Vagina (tissue), 2 donors: ENCODE results near the gene TANGO2. TPM values are rescaled to one million over a fixed set of nuclear protein-coding genes. Genes with fewer than 3 reads are reported as not detected.

ENCODE experiments used
- DNase-seq, 2 donors: peaks; one replicate each; pipeline ENCODE4 v3.0.0-alpha.2; 2017; ENCODE audit errors: extremely low spot score in 2 of 2
- H3K27ac ChIP-seq: fragments of 200-600 bp; sonication (generic); one replicate; pipeline ENCODE4 v1.5.1; 2019
- H3K27me3 ChIP-seq: fragments of 200-600 bp; sonication (generic); one replicate; pipeline ENCODE4 v1.5.1; 2019
- H3K36me3 ChIP-seq, 2 donors: fragments of 200-600 bp; sonication (generic); one replicate each; pipeline ENCODE4 v1.5.1; 2017 to 2019
- H3K4me1 ChIP-seq: fragments of 200-600 bp; sonication (generic); one replicate; pipeline ENCODE4 v1.5.1; 2019
- H3K4me3 ChIP-seq, 2 donors: fragments of 200-600 bp; sonication (generic); 1 replicate in 1 of 2; 2 replicates in 1 of 2; pipeline ENCODE4 v1.5.1; 2016 to 2019
- H3K9me3 ChIP-seq: fragments of 200-600 bp; sonication (generic); one replicate; pipeline ENCODE4 v1.5.1; 2019
- CTCF ChIP-seq, 3 experiments: fragments of 450-650 bp in 2 of 3; fragments of 200-600 bp in 1 of 3; sonication (generic) in 1 of 3; IDR thresholded peaks; one replicate each; pipeline ENCODE4 v1.5.1; 2017 to 2019; ENCODE audit warnings: antibody characterized with exemption in 3 of 3, mild to moderate bottlenecking in 2 of 3, moderate library complexity in 2 of 3
- POLR2A ChIP-seq, 2 donors: fragments of 450-650 bp; IDR thresholded peaks; one replicate each; pipeline ENCODE4 v1.6.1; 2017; ENCODE audit warnings: antibody characterized with exemption in 2 of 2, mild to moderate bottlenecking in 2 of 2, moderate library complexity in 2 of 2
- POLR2AphosphoS5 ChIP-seq, 2 donors: sonication (generic); formaldehyde crosslinking; IDR thresholded peaks; one replicate each; pipeline ENCODE4 v1.9.0; 2017; ENCODE audit warnings: antibody characterized with exemption in 2 of 2, mild to moderate bottlenecking in 2 of 2, low read depth in 1 of 2; ENCODE audit not compliant: insufficient read depth in 1 of 2
- intact Hi-C: fragments of 100-400 bp; cut with DNase I; formaldehyde crosslinking; loops from one replicate; pipeline ENCODE4 v1.15.1; 2023
- total RNA-seq: library from RNA; depleted of rRNA; stranded (reverse); fragments of >200 nt; gene quantifications from one replicate; pipeline ENCODE4 v1.2.3, GENCODE V29; 2016

The TANGO2 gene
- total RNA-seq, 1 donor from 2014 or later = 21.4 TPM

- H3K36me3 ChIP-seq = peaks cover 0 to 34% of the 10 kb centered on the region in 2 donors
These were observed 34.2 kb downstream of the TANGO2 start for GRCh38 chr22:20055144-20055543.

GRCh38 chr22:20055654-20056053 is 34.7 kb downstream of the TANGO2 start:
- DNase-seq = peak in 1 of 2 donors; percentile 77
- TF ChIP-seq POLR2A (IDR thresholded peaks at IDR 0.05) (no peak), POLR2AphosphoS5 (IDR thresholded peaks at IDR 0.05; ENCODE audit: insufficient read depth in 1 of 2, low read depth in 1 of 2) (no peak), CTCF (IDR thresholded peaks at IDR 0.05) (no peak)
- H3K9me3 ChIP-seq = no peaks in the 10 kb centered on the region
- intact Hi-C loops = no loop called here
- H3K4me3 ChIP-seq = no peak overlapping the region
- no peaks in the 10 kb centered on the region for H3K27me3 ChIP-seq
- no peaks in the 10 kb centered on the region for H3K4me1 ChIP-seq
- no peak overlapping the region for H3K27ac ChIP-seq
- peaks cover 0 to 34% of the 10 kb centered on the region in 2 donors for H3K36me3 ChIP-seq

More at GRCh38 chr22:20055144-20055543, 34.2 kb downstream of the TANGO2 start:
- intact Hi-C loops = no loop called here
- H3K27ac ChIP-seq = no peak overlapping the region
- TF ChIP-seq POLR2AphosphoS5 (IDR thresholded peaks at IDR 0.05; ENCODE audit: insufficient read depth in 1 of 2, low read depth in 1 of 2) (no peak), POLR2A (IDR thresholded peaks at IDR 0.05) (no peak), CTCF (IDR thresholded peaks at IDR 0.05) (no peak)
- H3K9me3 ChIP-seq = no peaks in the 10 kb centered on the region
- DNase-seq = no peak
- H3K4me1 ChIP-seq = no peaks in the 10 kb centered on the region
- H3K4me3 ChIP-seq = no peak overlapping the region
- H3K27me3 ChIP-seq = no peaks in the 10 kb centered on the region

GRCh38 chr22:20056161-20056560 is 35.3 kb downstream of the TANGO2 start:
- no peak overlapping the region for H3K27ac ChIP-seq
- no peaks in the 10 kb centered on the region for H3K27me3 ChIP-seq
- H3K36me3 ChIP-seq = peaks cover 0 to 34% of the 10 kb centered on the region in 2 donors
- H3K4me3 ChIP-seq = no peak overlapping the region
- TF ChIP-seq POLR2AphosphoS5 (IDR thresholded peaks at IDR 0.05; ENCODE audit: insufficient read depth in 1 of 2, low read depth in 1 of 2) (no peak), CTCF (IDR thresholded peaks at IDR 0.05) (no peak), POLR2A (IDR thresholded peaks at IDR 0.05) (no peak)
- DNase-seq = no peak
- H3K9me3 ChIP-seq = no peaks in the 10 kb centered on the region
- intact Hi-C loops = no loop called here
- no peaks in the 10 kb centered on the region for H3K4me1 ChIP-seq

GRCh38 chr22:20056696-20057386 is 35.9 kb downstream of the TANGO2 start:
- Histone ChIP-seq H3K4me3 (no peak overlapping the region), H3K27me3 (no peaks in the 10 kb centered on the region), H3K4me1 (no peaks in the 10 kb centered on the region), H3K27ac (no peak overlapping the region), H3K36me3 (peaks cover 0 to 34% of the 10 kb centered on the region in 2 donors), H3K9me3 (no peaks in the 10 kb centered on the region)
- no peak for DNase-seq
- TF ChIP-seq POLR2AphosphoS5 (IDR thresholded peaks at IDR 0.05; ENCODE audit: insufficient read depth in 1 of 2, low read depth in 1 of 2) (no peak), CTCF (IDR thresholded peaks at IDR 0.05) (no peak), POLR2A (IDR thresholded peaks at IDR 0.05) (no peak)
- intact Hi-C loops = no loop called here

DNA sequence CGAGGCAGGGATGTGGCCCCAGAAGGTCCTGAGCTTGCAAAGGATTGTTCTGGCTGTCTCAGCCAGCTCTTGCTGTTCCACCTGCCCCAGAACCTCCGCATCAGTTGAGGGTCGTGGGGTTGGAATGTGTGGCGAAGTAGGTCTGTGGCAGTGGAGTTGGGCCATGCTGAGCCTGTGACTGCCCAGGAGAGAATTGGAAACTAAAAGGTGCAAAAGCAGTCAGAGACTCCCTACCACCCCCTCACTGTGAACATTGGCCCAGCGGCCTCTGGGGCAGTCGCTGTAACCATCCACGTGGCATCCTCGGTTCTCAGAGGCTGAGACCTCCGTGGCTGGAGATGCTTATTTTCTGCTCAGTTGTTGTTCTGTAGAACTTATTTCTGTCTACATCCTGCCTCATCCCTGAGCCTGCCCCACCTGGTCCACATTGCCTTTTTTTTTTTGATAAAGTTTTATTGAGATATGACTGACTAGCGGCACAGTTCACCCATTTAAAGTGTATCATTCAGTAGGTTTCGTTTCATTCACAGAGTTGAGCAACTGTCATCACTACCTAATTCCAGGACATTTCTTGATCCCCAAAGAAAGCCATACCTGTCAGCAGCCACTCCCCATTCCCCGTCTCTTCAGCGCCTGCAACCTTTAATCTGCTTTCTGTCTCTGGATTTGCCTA is 36.8 kb downstream of the TANGO2 start:
- peaks cover 0 to 27% of the 10 kb centered on the region in 2 donors for H3K36me3 ChIP-seq
- DNase-seq = no peak
- no peak overlapping the region for H3K27ac ChIP-seq
- TF ChIP-seq POLR2AphosphoS5 (IDR thresholded peaks at IDR 0.05; ENCODE audit: insufficient read depth in 1 of 2, low read depth in 1 of 2) (no peak), POLR2A (IDR thresholded peaks at IDR 0.05) (no peak), CTCF (IDR thresholded peaks at IDR 0.05) (no peak)
- no peak overlapping the region for H3K4me3 ChIP-seq
- H3K9me3 ChIP-seq = no peaks in the 10 kb centered on the region
- peaks cover 6% of the 10 kb centered on the region for H3K4me1 ChIP-seq
- no peaks in the 10 kb centered on the region for H3K27me3 ChIP-seq
- intact Hi-C loops = no loop called here
